Fibroblast of the aortic adventitia (primary cell): ENCODE data around the gene BRPF3. TPM values are rescaled to one million over a fixed set of nuclear protein-coding genes. Genes with fewer than 3 reads are reported as not detected.

Experiments used
- DNase-seq: peaks from one replicate; pipeline ENCODE4 v3.0.0-alpha.2; 2010; ENCODE audit warnings: low read depth
- H3K4me3 ChIP-seq: 2 replicates; pipeline ENCODE4 v1.5.1; 2011; ENCODE audit warnings: low read depth, mild to moderate bottlenecking, control low read depth, low read length, moderate library complexity
- CTCF ChIP-seq: IDR thresholded peaks from 2 replicates; pipeline ENCODE4 v1.5.1; 2011; ENCODE audit warnings: mild to moderate bottlenecking, low read length, control low read depth, inconsistent platforms; ENCODE audit not compliant: insufficient read depth
- total RNA-seq: library from RNA; depleted of rRNA; stranded (reverse); fragments of >200 nt; gene quantifications from 2 replicates; pipeline ENCODE4 v1.2.3, GENCODE V29; 2012; ENCODE audit warnings: low replicate concordance

The BRPF3 gene
- total RNA-seq, 1 donor: 19.1 TPM

GRCh38 chr6:36160147-36160760, 36.3 kb upstream of the BRPF3 start:
- no peak overlapping the region for H3K4me3 ChIP-seq
- peak; percentile 18 for DNase-seq
- TF ChIP-seq CTCF: no peak

- H3K4me3 ChIP-seq: no peak overlapping the region
- DNase-seq: no peak
- TF ChIP-seq CTCF: no peak
Observed at GRCh38 chr6:36169023-36170007, 27.2 kb upstream of the BRPF3 start.

GRCh38 chr6:36170704-36171103, 25.8 kb upstream of the BRPF3 start:
- no peak for DNase-seq
- no peak for TF ChIP-seq CTCF
- H3K4me3 ChIP-seq: no peak overlapping the region

- no peak for DNase-seq
- no peak overlapping the region for H3K4me3 ChIP-seq
- TF ChIP-seq CTCF: no peak
Observed at GRCh38 chr6:36171573-36171972, 25.0 kb upstream of the BRPF3 start.

- no peak for DNase-seq
- no peak for TF ChIP-seq CTCF
- H3K4me3 ChIP-seq: no peak overlapping the region
Observed at GRCh38 chr6:36177166-36177565, 19.4 kb upstream of the BRPF3 start.

- no peak for DNase-seq
- H3K4me3 ChIP-seq: no peak overlapping the region
- no peak for TF ChIP-seq CTCF
Observed at GRCh38 chr6:36178544-36178943, 18.0 kb upstream of the BRPF3 start.
